HG03469 (cell line): ENCODE results near the gene ZMIZ2.
"Not testable (repeated sequence)": the region's sequence is repeated elsewhere in the genome, so short reads cannot be mapped to it uniquely, and the experiment has no call there.

Source experiments
- ATAC-seq: cut with Tn5 transposase; IDR thresholded peaks from one replicate; pipeline ENCODE4 v1.9.1; 2021; ENCODE audit warnings: mild to moderate bottlenecking, moderate library complexity, moderate number of reproducible peaks; ENCODE audit not compliant: unreplicated experiment

ZMIZ2 gene

GRCh38 chr7:44798649-44799305, 50.1 kb downstream of the ZMIZ2 start:
- no peak for ATAC-seq

- ATAC-seq = no peak
Measured at GRCh38 chr7:44799939-44800338, 51.3 kb downstream of the ZMIZ2 start.

GRCh38 chr7:44801890-44802289, 53.2 kb downstream of the ZMIZ2 start:
- ATAC-seq = no peak

- no peak for ATAC-seq
Measured at GRCh38 chr7:44802418-44803025, 53.9 kb downstream of the ZMIZ2 start.

- ATAC-seq = not testable (repeated sequence)
Measured at GRCh38 chr7:44803828-44804519, 55.3 kb downstream of the ZMIZ2 start.

GRCh38 chr7:44805950-44806349, 57.3 kb downstream of the ZMIZ2 start:
- ATAC-seq = no peak

- no peak for ATAC-seq
Measured at GRCh38 chr7:44808914-44809393, 60.3 kb downstream of the ZMIZ2 start.

GRCh38 chr7:44811093-44811492, 62.4 kb downstream of the ZMIZ2 start:
- no peak for ATAC-seq

- ATAC-seq = no peak
Measured at GRCh38 chr7:44811571-44811970, 62.9 kb downstream of the ZMIZ2 start.

GRCh38 chr7:44814919-44815318, 66.3 kb downstream of the ZMIZ2 start:
- ATAC-seq = no peak

- no peak for ATAC-seq
Measured at GRCh38 chr7:44819292-44819691, 70.6 kb downstream of the ZMIZ2 start.
